HG03135 (cell line): ENCODE measurements around the gene CLEC20A.

Experiments
- ATAC-seq: cut with Tn5 transposase; IDR thresholded peaks from one replicate; pipeline ENCODE4 v1.9.1; 2021; ENCODE audit warnings: mild to moderate bottlenecking, moderate library complexity; ENCODE audit not compliant: unreplicated experiment

Gene CLEC20A

DNA sequence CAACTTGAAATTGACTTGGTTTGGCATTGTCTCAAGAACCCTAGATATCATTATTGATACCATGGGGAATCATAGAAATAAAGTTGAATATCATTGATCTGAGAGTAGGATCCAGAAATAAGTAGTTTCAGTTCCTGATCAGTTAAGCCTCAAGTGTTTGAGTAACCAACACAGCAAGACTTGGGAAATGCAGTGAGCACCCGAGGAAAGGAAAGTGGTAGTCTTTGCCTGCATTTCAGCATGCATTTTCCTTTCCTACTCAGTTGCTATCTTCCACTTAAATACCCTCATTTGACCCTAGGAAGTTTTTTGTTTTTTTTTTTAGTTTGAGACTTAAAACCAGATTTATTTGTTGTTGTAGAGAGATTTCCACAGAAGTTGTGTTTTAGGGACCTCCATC, 18.9 kb downstream of the CLEC20A start:
- no peak for ATAC-seq

DNA sequence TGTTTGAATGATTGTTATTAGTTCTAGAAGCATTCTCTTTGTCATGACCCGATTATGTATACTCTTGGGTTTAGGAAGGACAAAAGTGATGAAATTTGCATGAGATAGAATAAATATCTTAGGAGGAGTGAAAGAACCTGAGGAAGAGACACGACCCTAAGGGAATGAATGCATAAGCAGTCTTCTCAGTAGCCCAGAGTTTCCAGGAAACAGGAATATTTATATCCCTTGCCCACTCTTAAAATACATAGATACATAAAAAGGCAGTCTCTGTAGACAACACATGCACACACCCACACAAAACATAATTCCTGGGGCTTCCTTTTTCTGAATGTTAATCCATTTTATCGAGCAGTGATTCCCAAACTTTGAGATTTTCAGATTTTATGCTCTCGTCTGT, 19.4 kb downstream of the CLEC20A start:
- no peak for ATAC-seq

DNA sequence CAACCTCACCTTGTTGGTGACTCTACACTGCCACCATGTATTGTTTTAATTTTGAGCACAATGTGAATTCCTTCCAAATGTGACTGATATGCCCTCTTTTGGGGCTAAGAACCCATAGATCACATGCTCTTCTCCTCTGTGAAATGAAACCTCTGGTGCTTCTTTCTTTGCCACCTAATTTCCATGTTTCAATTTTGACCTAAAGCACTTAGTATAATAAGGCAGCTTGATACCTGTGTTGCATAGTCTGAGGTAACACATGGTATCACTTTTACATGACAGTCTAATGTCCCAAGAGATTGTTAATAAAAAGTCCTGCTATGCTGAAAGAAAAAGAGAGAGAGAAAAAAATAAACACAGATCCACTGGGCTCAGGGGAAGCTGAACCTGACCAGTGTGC, 24.2 kb downstream of the CLEC20A start:
- ATAC-seq = no peak

DNA sequence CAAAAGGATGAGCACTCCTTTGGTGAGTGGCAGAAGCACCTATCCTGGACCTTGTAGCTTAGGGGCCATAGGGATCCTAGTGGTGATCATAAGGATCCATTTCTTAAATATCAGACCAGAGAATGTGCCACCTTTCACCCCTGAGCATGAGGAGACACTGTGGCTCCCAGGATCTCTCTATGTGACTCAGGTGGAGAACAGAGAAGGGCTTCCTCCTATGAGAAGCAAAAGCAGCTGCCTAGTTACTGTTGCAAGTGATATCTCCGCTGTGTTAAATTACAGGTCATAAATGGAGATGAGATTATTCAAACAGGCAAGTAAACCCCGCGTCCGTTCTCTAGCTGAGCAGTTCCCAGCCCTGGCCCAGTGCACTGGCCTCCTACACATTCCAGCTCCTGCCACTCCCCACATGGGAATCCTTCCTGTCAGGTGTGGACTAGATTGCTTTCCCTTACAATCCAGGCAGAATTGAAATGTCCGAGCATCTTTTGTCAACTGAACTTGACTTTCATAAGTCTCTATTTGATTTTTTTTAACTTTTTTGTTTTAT, 26.3 kb downstream of the CLEC20A start:
- ATAC-seq = no peak

DNA sequence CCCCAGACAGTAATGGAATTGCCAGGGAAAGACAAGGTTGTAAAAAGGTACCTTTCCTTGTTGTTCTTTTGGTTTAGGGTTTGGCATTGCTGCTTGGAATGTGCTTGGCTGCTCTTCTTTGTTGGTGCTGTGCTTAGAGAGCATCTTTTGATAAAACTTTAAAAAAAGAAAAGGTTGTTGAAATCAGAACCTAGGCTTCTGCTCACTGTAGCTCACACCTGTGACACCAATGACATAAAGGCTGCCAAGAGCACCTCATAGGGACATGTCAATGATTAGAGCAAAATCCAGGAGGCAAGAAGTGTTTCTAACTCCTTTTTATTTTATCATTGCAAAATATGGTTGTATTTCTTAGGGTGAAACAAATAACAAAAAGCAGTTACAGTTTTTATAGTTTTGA, 28.9 kb downstream of the CLEC20A start:
- ATAC-seq = no peak

DNA sequence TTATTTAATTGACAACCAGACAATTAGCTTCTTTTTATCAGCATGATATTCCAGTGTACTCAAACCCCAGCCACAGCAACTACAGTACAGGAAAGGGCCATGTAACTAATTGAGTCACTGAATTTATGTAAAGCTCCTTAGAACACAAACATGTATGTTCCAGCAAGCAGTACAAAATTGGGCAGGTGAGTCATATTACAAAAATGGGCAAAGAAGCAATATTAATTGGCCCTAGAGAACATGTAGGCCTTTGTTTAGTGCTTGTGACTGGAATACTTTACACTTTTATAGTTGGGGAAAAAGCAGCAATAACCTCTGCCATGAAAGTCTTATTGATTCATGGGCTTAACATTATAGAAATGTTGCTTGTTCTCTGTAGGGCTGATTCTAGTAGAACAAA, 31.8 kb downstream of the CLEC20A start:
- ATAC-seq = no peak

DNA sequence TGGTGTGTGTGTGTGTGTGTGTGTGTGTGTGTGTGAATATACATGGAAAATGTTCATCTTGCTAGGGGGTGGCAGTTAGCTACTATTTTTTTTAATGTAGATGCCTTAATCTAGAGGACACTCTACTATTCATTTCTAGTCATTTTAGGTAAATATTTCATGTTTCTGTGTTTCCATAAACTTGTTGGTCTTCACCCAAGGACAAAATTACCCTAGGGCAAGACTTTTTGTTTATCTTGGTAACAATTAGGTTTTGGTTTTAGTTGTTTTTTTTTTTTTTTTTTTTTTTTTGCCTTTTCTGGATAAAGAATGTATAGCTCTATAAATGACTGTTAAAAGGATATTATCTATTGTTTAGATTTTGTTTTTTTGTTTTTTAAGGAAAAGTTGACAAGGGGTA, 32.2 kb downstream of the CLEC20A start:
- no peak for ATAC-seq

DNA sequence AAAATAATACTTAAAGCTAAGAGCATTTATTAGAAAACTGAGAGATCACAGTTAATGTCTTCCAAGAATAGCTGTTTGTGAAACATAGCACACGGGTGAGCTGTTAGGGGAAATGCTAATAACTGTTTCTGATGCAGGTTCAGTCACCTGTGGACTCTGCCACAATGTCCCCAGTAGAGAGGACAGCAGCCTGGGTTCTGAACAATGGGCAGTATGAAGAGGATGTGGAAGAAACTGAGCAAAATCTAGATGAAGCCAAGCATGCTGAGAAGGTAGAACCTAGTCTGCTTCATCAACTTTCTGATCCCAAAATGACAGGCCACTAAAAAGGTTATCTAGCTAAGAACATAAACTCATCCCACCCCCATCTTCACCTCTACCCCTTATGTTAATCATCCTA, 32.6 kb downstream of the CLEC20A start:
- ATAC-seq = no peak

DNA sequence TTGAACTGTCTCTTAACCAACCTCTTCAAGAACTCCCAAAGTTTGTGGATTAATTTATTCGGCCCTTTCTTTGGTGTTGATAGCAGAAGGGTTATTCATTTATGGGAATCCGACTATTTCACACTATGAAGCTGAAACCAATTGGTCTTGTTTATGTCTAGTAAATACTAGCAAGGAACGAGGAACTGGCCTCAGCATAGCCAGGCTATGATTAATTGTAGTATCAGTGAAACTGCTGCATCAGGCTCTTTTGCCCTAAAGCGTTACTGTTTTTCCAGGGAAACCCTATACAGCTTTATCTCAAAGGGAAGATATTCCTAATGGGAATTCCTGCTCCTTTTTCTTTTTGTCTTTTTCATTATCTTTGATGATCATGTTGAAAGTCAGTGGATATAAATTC, 35.1 kb downstream of the CLEC20A start:
- no peak for ATAC-seq

DNA sequence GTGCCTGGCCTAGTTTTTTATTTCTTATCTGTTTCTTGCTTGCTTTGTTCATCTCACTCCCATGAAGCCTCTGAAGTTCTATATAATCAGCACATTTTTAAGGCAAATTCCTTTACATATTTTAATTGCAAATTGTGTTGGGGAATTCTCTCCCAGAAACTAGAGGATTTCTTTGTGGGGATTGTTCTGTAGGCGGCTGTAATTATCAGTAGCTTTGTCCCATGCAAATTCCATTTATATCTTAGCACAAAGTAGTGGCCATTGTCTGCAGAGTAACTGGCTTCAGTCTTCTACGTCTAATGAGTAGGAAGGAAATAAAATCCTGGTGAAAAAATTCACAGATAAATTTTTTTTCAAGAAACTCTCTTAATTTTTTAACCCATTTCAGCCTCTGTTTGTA, 35.7 kb downstream of the CLEC20A start:
- no peak for ATAC-seq

DNA sequence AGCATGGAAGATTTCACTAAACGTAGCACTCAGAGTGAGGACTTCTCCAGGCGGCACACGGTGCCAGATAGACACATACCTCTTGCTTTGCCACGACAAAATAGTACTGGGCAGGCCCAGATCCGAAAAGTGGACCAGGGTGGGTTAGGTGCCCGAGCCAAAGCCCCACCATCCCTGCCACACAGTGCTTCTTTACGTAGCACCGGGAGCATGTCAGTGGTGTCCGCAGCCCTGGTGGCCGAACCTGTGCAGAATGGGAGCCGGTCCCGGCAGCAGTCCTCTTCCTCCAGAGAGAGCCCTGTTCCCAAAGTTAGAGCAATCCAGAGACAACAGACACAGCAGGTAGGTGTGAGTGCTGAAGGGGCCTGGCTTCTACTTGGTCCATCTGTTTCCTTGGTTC, 38.6 kb downstream of the CLEC20A start:
- ATAC-seq = no peak

DNA sequence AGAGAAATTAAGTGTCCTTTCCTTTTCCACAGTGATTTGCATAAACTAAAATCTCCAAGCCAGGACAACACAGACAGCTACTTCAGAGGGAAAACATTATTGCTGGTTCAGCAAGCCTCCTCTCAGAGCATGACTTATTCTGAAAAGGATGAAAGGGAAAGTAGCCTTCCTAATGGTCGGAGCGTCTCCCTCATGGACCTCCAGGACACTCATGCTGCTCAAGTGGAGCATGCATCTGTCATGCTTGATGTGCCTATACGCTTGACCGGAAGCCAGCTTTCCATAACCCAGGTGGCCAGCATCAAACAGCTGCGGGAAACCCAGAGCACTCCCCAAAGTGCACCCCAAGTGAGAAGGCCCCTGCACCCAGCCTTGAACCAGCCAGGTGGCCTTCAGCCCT, 39.1 kb downstream of the CLEC20A start:
- no peak for ATAC-seq

DNA sequence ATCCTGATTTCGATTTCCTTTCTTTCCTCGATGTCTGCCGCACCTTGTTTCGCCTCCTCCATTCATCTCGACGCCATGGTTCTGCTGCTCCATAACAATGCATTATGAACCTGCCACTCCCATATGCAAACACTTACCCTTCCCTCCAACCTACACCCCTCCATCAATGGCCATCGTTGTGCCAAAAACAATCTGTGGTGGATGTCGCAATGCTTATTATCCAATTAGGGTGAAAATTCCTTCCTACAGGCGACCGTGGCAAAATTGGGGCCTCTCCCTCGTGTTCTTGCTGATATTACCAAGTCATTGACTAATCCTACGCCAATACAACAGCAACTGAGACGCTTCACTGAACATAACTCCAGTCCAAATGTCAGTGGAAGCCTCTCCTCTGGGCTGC, 40.3 kb downstream of the CLEC20A start:
- ATAC-seq = no peak

DNA sequence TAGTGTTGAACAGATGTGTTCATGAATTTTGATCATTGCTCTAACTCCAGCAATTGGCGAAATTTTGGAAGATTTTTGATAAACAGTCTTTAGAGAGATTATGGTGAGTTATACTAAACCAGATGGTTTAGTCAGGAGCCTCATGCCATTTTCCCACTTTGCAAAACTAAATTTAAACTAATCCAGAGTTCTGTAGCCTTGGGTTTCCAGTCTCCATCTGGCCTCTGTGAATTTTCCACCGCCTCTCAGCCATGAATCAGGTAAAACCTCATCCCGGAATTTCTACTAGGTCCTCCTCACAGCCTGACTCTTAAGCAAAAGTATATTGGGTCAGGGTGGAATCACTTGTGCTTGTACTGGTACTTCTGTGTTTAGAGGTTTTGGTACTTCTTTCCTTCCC, 44.8 kb downstream of the CLEC20A start:
- no peak for ATAC-seq

DNA sequence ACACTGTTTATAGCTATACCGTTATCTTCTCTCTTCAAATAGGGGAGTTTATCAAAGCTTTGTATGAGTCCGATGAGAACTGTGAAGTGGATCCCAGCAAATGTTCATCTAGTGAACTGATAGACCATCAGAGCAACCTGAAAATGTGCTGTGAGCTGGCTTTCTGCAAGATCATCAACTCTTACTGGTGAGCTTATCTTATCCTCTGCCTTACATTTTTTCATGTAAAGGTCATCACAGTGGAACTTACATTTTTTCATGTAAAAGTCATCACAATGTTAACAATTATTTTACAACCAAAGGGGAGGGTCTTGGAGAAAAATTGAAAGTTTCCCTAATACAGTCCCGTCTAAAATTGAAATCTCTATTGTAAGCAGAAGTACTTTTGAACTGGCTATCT, 45.2 kb downstream of the CLEC20A start:
- no peak for ATAC-seq

DNA sequence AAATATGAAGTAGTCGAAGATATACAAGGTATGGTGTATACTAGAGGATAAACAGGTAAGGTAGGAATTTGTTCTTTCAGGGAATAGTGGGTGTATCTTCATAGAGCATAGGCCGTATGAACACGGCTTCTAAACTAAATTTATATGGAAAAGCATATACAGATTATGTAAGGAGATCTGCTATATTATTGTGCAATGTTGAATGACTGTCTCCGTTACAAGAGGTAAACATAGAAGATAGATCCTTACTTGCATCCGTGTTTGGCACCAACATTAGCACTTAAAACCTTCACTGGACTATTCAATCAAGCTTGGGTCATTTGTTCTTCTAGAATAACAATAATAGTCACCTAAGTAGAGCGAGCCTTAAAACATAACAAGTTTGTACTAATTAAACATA, 45.9 kb downstream of the CLEC20A start:
- no peak for ATAC-seq

DNA sequence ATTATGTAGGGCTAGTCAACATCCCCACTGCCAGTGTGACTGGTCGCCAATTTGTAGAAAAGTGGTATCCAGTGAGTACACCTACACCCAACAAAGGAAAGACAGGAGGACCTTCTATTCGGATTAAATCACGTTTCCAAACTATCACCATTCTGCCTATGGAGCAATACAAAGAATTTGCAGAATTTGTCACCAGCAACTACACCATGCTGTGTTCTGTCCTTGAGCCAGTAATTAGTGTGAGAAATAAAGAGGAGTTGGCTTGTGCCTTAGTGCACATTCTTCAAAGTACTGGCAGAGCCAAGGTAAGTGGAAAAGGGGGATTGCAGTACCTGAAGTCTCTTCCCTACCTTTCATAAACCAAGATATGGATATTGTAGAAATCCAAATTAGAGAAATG, 53.8 kb downstream of the CLEC20A start:
- ATAC-seq = no peak

DNA sequence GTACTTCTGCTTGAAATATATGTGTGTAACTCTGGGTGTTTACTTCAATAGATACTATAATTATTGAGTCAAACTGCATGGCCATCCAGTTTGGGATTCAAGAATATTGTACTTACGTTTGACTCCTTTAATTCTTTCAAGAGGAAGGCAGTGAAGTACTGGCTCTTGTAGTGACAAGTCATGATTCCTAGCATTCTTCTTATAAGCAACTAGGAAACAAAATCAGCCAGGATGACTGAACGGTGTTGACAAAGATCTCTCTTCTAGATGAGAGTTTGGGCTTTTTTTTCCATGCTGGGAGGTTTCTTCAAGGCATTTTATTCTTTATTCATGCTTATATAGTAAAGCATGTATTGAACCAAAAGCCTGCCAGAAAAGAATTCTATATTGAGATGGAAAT, 58.3 kb downstream of the CLEC20A start:
- no peak for ATAC-seq

DNA sequence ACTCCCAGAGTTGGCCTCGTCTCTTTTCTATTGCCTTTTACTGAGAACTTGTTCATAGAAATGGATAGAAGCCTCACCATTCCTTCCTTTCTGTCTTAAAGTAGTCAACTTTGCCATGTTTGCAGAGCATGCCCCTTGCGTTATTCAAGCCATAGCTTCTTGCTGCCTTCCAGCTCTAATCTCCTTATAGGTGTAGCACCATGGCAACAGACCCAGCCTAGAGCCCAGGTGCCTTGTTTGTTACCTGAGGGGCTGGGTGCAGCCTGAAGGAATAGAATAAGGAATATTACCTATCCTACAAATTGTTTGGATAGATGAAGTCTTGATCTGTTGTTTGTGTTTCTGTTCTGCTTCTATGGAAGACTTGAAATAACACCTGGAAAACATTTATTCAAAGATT, 59.9 kb downstream of the CLEC20A start:
- ATAC-seq = no peak

DNA sequence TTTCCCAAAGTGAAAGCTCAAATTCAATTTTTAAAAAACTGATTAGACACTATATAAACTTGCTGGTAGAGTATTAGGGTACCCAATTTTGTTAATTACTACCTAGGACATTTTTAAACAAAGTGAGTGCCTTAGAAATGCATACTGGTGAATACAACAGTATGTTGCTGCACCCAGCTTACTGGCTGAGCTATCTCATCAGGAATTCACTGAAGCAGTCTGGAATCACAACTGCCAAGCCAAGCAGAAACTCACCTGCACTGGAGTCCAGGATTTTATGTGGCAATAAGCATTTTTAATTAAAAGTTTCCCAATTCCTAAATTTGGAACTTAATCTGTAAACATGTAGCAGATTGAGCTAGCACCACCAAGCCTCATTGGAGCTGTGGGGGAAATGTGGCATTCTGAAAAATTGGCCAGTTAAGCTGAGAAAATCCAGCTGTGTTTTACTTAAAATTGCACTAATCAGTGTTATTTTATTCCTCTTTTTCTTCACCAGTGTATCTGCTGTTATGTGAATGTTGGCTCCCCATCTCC, 61.8 kb downstream of the CLEC20A start:
- ATAC-seq = no peak

DNA sequence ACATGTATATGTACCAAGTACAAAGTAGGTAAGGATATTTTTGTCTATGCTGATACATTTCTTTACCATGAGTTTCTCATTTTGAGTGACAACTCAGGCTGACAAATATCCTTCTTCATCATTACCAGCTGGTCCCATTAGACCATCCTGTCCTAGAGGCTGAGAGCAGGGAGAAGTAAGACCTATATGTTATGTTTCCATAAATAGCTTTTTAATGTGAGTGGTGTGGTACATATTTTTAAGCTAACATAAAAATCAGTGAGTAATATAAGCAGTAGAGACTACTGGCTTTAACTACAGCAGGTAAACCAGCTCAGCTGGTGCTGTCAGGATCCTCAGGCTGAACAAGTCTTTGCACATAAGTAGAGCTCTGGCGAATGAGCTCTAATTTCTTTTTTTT, 62.4 kb downstream of the CLEC20A start:
- ATAC-seq = no peak
